Kidney (tissue), 14 donors: ENCODE results near the gene EFNA2. TPM values are rescaled to one million over a fixed set of nuclear protein-coding genes. Genes with fewer than 3 reads are reported as not detected.
"Not testable (repeated sequence)": the region's sequence is repeated elsewhere in the genome, so short reads cannot be mapped to it uniquely, and the experiment has no call there.

ENCODE experiments used
- DNase-seq, 5 donors: peaks; one replicate each; pipeline ENCODE4 v3.0.0-alpha.2; 2013 to 2020
- FAIRE-seq: peaks from 2 replicates; lab custom pipeline; 2012; peaks lifted over from hg19 to GRCh38; lab: Jason Lieb, UNC
- H3K27ac ChIP-seq, 2 donors: one replicate each; pipeline ENCODE4 v1.7.0; 2013; ENCODE audit warnings: low read depth in 2 of 2, low read length in 2 of 2, inconsistent platforms in 1 of 2
- H3K27me3 ChIP-seq: one replicate; pipeline ENCODE4 v1.7.1; 2013; ENCODE audit warnings: low read length, inconsistent platforms; ENCODE audit not compliant: control insufficient read depth, insufficient read depth
- H3K36me3 ChIP-seq, 3 donors: one replicate each; pipeline versions ENCODE4 v1.7.0 to v1.7.1; 2013; ENCODE audit warnings: low read length in 3 of 3, control low read depth in 1 of 3, inconsistent platforms in 1 of 3; ENCODE audit not compliant: insufficient read depth in 3 of 3, control insufficient read depth in 2 of 3
- H3K4me1 ChIP-seq, 3 donors: one replicate each; pipeline versions ENCODE4 v1.7.0 to v1.7.1; 2013; ENCODE audit warnings: low read length in 3 of 3, inconsistent platforms in 1 of 3, low read depth in 1 of 3; ENCODE audit not compliant: control insufficient read depth in 2 of 3, insufficient read depth in 2 of 3
- H3K4me3 ChIP-seq, 3 donors: one replicate each; pipeline versions ENCODE4 v1.7.0 to v1.8.1; 2013; ENCODE audit warnings: low read length in 3 of 3, control low read depth in 1 of 3, inconsistent platforms in 1 of 3
- H3K9ac ChIP-seq, 3 donors: one replicate each; pipeline versions ENCODE4 v1.7.0 to v1.7.1; 2013; ENCODE audit warnings: low read length in 3 of 3, control low read depth in 1 of 3, inconsistent platforms in 1 of 3
- H3K9me3 ChIP-seq, 3 donors: one replicate each; pipeline versions ENCODE4 v1.7.0 to v1.7.1; 2013; ENCODE audit warnings: low read length in 3 of 3, control low read depth in 1 of 3, inconsistent platforms in 1 of 3; ENCODE audit not compliant: control insufficient read depth in 2 of 3, insufficient read depth in 1 of 3
- intact Hi-C: fragments of 100-400 bp; cut with DNase I; formaldehyde crosslinking; loops from one replicate; pipeline ENCODE4 v1.11.1; 2022
- polyA plus RNA-seq: library from polyadenylated mRNA; stranded (reverse); fragments of 350-450 nt; fragmentation: Illumina TruSeq; extraction: RNeasy Lipid Tissue Mini Kit (QIAGEN cat#74804); gene quantifications from one replicate; pipeline ENCODE4 v1.2.3, GENCODE V29; 2014; ENCODE audit warnings: low read depth, low replicate concordance; ENCODE audit not compliant: insufficient read depth
- total RNA-seq: library from RNA; stranded (reverse); fragmentation: NEBNext Ultra II Directional; extraction: Animal tissue kit (Norgen Biotek cat#: 25700); gene quantifications from one replicate; pipeline ENCODE4 v1.2.1, GENCODE V29; 2021
- TF ChIP-seq, protein P1 (sequence below): IDR thresholded peaks from 3 replicates; pipeline ENCODE4 v1.5.1; 2012; ENCODE audit warnings: mild to moderate bottlenecking, moderate library complexity, borderline replicate concordance; ENCODE audit not compliant: insufficient read depth; ENCODE audit errors: extremely low read depth
- donor health status: control.
- donor health status: control.
- donor health status: control.
- donor health status: control.
- donor health status: control.
- donor health status: DM: yes; HTN: yes; CAD: no.
- donor health status: Normal renal cell carcinoma (clear cell type).

Gene EFNA2
- total and polyA plus RNA-seq, 2 donors from 2014 or later, result not detected

DNA sequence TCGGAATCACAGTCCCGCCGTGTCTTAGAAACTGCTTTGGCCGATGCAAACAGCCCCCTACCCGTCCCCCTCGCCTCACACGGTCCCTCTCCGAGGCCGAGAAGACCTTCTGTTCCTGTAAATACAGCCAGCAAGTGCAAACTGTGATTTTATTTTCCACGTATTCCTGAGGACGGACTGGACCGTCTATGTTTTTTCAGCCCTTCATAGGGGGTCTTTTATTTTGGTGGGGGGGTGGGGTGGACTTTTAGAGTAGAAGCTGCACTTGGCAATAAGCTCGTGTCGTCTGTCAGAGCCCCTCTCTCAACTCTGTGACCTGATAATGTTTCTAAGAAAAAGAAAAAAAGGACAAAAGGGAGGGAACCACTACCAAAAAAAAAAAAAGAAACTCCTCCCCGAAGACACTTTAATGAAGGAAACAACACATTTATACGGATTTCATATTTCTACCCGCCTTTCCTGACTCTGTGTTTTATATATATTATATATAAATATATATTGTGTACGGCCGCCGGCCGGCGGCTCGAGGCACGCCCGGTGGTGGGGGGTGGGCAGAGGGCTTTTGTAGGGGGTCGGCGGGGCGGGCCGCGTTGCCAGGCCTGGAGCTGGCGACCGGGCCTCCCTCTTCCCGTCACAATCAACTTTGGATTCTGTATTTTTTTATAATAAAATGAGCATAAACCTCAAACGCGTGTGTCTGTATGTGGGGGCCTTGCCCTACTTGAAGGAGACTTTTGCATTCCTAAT lies 15.2 kb downstream of the EFNA2 start:
- intact Hi-C loops, result no loop called here
- H3K9me3 ChIP-seq, result no peaks in the 10 kb centered on the region
- DNase-seq, result no peak
- TF ChIP-seq, protein P1, sequence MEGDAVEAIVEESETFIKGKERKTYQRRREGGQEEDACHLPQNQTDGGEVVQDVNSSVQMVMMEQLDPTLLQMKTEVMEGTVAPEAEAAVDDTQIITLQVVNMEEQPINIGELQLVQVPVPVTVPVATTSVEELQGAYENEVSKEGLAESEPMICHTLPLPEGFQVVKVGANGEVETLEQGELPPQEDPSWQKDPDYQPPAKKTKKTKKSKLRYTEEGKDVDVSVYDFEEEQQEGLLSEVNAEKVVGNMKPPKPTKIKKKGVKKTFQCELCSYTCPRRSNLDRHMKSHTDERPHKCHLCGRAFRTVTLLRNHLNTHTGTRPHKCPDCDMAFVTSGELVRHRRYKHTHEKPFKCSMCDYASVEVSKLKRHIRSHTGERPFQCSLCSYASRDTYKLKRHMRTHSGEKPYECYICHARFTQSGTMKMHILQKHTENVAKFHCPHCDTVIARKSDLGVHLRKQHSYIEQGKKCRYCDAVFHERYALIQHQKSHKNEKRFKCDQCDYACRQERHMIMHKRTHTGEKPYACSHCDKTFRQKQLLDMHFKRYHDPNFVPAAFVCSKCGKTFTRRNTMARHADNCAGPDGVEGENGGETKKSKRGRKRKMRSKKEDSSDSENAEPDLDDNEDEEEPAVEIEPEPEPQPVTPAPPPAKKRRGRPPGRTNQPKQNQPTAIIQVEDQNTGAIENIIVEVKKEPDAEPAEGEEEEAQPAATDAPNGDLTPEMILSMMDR, result no peak
- H3K4me3 ChIP-seq, result no peak overlapping the region
- FAIRE-seq, result no peak
- H3K4me1 ChIP-seq, result no peaks in the 10 kb centered on the region
- H3K27ac ChIP-seq, result no peak overlapping the region
- H3K36me3 ChIP-seq, result no peaks in the 10 kb centered on the region
- no peak overlapping the region for H3K9ac ChIP-seq
- H3K27me3 ChIP-seq, result no peaks in the 10 kb centered on the region

DNA sequence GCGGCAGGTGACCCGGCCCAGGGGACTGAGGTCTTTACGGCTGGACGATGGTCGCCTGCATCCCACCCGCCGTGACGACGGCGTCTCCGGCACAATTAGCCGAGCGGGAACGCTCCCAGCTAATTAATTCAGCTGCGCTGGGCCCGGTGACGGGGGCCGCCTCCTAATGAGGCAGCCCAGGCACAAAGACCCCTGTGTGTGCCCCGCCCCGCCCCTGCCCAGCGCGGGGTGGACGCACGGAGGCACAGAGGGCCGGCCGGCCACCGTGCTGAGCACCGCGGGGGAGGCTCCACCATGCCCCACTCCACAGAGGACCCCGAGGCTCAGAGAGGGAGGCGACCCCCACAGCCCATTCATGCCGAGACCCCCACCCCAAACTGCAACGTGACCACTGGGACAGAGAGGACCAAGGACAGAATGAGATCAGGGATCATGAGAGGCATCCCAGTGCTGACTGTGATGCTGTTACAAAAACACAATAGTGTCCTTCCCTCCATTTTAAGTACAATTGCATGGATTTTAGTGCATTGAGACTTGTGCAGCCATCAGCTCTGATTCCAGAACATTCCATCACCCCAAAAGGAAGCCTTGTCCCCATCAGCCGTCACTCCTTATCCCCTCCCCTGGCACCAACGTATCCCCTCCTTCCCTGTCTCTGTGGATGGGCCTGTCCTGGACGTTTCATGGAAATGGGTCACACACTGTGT lies 17.0 kb downstream of the EFNA2 start:
- no peaks in the 10 kb centered on the region for H3K9me3 ChIP-seq
- H3K9ac ChIP-seq, result no peak overlapping the region
- no peaks in the 10 kb centered on the region for H3K4me1 ChIP-seq
- H3K36me3 ChIP-seq, result no peaks in the 10 kb centered on the region
- no peak overlapping the region for H3K4me3 ChIP-seq
- no peaks in the 10 kb centered on the region for H3K27me3 ChIP-seq
- DNase-seq (no peak), FAIRE-seq (no peak)
- TF ChIP-seq, protein P1, result no peak
- H3K27ac ChIP-seq, result no peak overlapping the region
- intact Hi-C loops, result no loop called here

DNA sequence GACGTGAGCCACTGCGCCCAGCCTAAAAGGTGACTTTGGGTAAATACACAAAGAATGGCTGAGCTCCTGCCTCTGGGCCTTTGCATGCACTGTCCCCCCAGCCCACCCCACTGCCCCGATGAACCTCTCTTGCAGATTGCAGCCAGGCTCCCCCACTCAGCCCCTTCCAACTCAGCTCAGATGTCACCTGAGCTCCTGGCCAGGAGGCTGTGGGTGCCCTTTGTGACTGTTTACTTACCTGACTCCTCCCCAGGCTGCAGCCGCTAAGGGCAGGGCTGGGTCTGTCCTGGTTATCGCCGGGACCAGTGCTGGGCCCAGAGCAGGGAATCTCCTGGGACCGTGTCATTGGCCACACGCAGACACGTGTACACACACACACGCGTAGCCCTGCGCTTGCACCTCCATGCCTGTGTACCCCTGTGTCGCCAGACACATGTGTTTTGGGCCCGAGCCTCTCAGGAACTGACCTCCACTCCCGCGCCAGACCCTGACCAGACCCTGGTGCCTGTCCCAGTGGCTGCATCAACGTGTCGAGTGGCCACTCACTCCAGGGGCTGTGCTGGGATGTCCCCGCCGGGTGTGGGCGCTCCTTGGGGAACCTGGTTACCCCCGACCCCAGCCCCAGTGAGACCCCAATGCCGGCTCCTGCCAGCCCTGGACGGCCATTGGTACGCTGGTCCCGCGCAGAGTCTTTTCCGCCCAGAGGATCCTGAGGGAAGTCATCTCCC lies 18.7 kb downstream of the EFNA2 start:
- Histone ChIP-seq H3K27me3 (no peaks in the 10 kb centered on the region), H3K9ac (no peak overlapping the region), H3K36me3 (no peaks in the 10 kb centered on the region), H3K27ac (no peak overlapping the region), H3K4me1 (no peaks in the 10 kb centered on the region), H3K4me3 (no peak overlapping the region), H3K9me3 (no peaks in the 10 kb centered on the region)
- no peak for FAIRE-seq
- TF ChIP-seq, protein P1, result no peak
- peak in 1 of 5 donors; percentile 69 for DNase-seq
- intact Hi-C loops, result no loop called here

DNA sequence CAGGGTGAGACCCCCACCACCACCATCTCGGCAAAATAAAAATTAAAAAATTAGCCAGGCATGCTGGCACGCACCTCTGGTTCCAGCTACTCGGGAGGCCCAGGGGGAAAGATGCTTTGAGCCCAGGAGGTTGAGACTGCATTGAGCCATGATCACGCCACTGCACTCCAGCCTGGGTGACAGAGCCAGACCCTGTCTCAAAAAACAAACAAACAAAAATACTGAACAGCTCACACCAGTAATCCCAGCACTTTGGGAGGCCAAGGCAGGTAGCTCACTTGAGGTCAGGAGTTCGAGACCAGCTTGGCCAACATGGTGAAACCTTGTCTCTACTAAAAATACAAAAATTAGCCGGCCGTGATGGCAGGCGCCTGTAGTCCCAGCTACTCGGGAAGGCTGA lies 19.7 kb downstream of the EFNA2 start:
- DNase-seq, H3K4me1 ChIP-seq, H3K9me3 ChIP-seq, H3K36me3 ChIP-seq, H3K4me3 ChIP-seq, H3K9ac ChIP-seq, FAIRE-seq, H3K27me3 ChIP-seq, intact Hi-C loops, H3K27ac ChIP-seq: not testable (repeated sequence)
